Measurements from ENCODE around the gene KCNIP3.

Gene KCNIP3

DNA sequence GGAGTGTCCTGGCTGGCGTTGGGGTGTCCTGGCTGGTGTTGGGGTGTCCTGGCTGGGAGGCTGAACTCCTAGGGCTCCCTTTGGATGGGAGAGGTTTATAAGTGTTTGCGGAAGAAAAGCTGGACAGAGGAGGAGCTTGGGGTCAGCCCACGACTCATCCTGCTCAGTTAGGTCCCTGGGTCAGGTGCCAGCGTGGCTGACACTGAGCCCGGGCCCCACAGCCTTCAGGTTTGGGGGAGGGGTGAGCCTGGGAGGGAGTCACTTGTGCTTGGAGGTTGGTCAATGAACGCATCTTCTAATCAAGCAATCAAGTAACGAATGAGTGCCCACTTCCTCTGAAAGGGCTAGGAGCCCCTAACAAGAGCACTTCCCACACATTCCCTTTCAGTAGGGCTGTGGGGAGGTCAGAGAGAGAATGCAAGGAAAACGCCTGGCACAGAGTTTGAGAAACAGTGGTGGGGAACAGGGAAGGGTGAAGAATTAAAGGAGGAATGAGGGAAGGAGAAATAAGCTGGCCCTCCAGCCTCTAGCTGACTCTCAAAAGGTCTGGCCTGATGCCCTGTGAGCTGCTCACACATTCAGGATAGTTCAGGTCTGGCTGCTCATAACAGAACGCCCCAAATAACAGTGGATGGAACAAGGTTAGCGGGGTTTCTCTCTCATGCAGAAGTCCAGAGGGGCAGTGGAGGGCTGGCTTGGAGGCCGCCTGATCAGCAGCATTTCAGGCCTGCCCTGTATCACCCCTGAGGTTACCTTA lies 670 bp downstream of the KCNIP3 start:
- peak; percentile 40 for DNase-seq (ENCODE audit: low spot score)

GRCh38 chr2:95298486-95299111 lies 1.5 kb downstream of the KCNIP3 start:
- DNase-seq (ENCODE audit: low spot score): peak; percentile 54

GRCh38 chr2:95299961-95300360 lies 2.8 kb downstream of the KCNIP3 start:
- DNase-seq (ENCODE audit: low spot score): no peak

- no peak for DNase-seq (ENCODE audit: low spot score)
Observed at GRCh38 chr2:95300450-95300849, 3.3 kb downstream of the KCNIP3 start.

- no peak for DNase-seq (ENCODE audit: low spot score)
Observed at GRCh38 chr2:95301186-95301585, 4.0 kb downstream of the KCNIP3 start.

DNA sequence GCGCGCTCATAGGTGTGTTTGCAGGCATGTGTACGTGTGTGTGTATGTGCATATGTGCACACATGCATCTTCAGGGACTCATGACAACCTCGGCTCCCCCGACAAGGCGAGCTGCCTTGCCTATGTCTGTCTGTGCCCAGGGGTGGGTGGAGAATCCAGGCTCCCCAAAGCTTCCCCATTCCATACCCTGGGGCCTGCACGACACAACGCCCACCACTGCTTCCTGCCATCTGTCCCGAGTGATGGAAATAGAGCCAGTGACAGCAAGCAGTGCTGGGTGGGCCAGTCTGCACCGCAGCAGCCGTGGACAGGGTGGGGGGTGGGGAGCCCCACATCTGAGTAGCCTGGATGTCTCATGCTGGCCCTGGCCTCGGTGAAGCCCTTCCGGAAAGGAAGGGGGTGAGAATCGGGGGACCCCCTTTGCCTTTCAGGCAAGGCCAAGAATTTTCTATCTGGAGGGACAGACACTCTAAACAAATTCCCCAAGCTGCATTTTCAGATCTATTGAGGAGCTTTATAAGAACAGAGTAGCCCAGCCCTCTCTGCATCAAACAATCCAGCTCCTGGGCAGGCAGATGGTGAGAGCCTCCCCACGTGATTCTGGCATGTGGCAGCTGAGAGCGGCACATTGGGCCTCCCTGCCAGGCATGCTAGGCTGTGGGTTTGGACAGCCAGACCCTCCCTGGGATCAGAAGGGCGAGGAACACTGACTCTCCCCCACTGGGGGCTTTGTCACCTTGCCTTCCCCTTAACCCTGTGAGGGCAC lies 4.9 kb downstream of the KCNIP3 start:
- DNase-seq (ENCODE audit: low spot score): no peak

DNA sequence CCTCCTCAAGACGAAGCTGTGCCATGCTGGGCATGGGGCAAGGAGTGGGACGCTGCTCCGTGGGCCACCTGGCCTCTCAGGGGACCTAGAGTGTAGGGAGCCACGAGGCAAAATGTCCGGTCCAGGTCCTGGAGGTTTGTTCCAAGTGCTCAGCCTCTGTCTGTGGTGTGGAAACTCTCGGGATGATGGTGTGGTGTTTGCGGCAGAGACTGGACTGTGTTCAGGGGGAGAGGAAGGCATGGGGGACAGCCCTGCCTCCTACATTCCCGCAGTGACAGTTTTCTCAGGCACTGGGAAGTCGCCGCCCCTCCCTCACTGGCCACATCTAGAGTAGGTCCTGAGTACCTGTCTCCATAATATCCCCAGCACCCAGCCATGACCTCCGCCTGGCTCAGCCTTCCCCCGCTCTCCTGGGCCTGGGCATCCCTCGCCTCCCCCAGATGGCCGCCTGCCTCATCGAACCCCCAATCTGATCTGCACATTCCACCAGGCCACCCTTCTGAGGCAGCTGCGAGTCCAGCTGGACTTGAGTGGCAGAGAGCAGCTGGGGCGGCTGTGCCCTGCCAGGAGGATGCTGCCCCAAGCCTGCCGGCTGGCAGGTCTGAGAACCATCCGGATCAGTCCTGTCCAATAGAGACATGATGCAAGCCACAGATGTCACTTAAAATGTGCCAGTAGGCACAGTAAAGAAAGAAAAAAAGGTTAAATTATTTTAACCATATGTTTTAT lies 6.2 kb downstream of the KCNIP3 start:
- DNase-seq (ENCODE audit: low spot score): peak; percentile 12

GRCh38 chr2:95305380-95306061 lies 8.4 kb downstream of the KCNIP3 start:
- DNase-seq (ENCODE audit: low spot score): no peak

- DNase-seq (ENCODE audit: low spot score): no peak
Observed at GRCh38 chr2:95306336-95306895, 9.3 kb downstream of the KCNIP3 start.

- no peak for DNase-seq (ENCODE audit: low spot score)
Observed at GRCh38 chr2:95307036-95307435, 9.9 kb downstream of the KCNIP3 start.

GRCh38 chr2:95307878-95308277 lies 10.7 kb downstream of the KCNIP3 start:
- DNase-seq (ENCODE audit: low spot score): no peak

GRCh38 chr2:95308426-95308990 lies 11.4 kb downstream of the KCNIP3 start:
- DNase-seq (ENCODE audit: low spot score): peak; percentile 48

DNA sequence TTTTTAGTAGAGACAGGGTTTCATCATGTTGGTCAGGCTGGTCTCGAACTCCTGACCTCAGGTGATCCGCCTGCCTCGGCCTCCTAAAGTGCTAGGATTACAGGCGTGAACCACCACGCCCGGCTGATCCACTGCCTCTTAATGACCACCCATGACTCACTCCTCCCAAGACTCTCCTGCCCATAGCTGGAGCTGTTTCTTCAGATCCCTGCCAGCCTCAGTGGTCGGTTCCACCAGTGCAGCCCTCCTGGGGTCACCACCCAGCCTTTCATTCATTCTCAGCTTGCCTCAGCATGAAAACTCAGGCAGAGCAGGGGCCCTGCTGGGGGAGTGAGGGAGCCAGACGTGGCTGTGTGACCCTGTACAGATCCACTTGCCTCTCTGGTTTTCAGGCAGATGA lies 12.5 kb downstream of the KCNIP3 start:
- DNase-seq (ENCODE audit: low spot score): no peak

GRCh38 chr2:95310216-95310615 lies 13.1 kb downstream of the KCNIP3 start:
- DNase-seq (ENCODE audit: low spot score): no peak

- no peak for DNase-seq (ENCODE audit: low spot score)
Observed at GRCh38 chr2:95310651-95311050, 13.5 kb downstream of the KCNIP3 start.

- no peak for DNase-seq (ENCODE audit: low spot score)
Observed at GRCh38 chr2:95311815-95312542, 14.8 kb downstream of the KCNIP3 start.

DNA sequence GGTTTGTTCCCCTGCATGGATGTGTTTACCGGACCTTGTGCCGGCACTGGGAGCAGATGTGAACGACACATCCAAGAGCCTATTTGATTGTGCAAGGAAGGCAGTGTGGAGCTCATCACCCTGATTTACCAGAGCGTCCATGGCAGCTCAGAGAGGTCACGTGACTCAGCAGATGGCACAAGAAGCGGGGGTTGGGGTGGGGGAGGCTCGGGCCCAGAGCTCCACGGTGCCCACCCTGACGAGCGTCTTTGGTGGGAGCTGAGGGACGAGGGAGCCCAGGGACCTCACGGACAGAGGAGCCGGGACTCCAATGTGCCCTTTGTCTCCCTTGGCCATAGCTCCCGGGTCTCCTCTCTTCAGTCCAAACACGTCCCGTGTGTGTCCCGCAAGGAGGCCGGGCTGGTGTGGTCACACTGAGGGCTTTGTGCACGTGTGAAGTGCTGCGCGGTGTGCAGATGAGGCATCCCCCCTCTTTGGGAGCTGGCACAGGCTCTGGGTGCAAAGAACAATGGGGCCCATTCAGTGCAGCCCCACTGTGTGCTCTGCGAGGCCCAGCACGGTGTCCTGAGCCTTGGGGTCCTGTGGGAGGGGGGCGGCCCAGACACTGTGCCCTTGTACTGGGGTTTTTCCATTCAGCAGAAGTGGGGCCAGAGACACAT lies 15.5 kb downstream of the KCNIP3 start:
- no peak for DNase-seq (ENCODE audit: low spot score)

- no peak for DNase-seq (ENCODE audit: low spot score)
Observed at GRCh38 chr2:95313296-95314131, 16.4 kb downstream of the KCNIP3 start.

GRCh38 chr2:95314598-95314963 lies 17.4 kb downstream of the KCNIP3 start:
- no peak for DNase-seq (ENCODE audit: low spot score)
